Measurements from ENCODE around the gene FAAH. TPM values are rescaled to one million over a fixed set of nuclear protein-coding genes. Genes with fewer than 3 reads are reported as not detected.
"Not testable (repeated sequence)": the region's sequence is repeated elsewhere in the genome, so short reads cannot be mapped to it uniquely, and the experiment has no call there.

FAAH gene
- total RNA-seq, 1 experiment from 2014 or later, result 25.9 TPM

DNA sequence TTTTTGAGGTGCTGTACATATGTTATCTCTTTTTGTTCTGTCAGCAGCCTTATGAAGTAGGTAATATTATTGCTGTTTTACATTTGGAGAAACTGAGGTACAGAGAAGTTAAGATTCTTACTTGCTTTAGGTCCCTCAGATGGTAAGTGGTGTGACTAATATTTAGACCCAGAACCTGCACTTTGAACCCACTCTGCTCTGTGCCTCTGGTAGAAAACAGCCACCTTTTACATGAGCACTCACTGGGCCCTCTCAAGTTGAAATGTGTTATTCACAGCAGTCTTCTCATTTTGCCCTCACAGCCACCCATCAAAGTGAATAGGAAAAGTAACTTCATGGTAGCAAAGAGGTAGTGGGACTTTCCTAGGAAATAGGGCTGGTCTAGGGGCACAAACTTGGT lies 48.8 kb upstream of the FAAH start:
- CTCF ChIA-PET, result no interaction called here
- no peak overlapping the region for H3K4me3 ChIP-seq (ENCODE audit: low read depth in 2 of 2, low read length in 2 of 2)
- H3K27ac ChIP-seq (ENCODE audit: low read length), result no peak overlapping the region
- DNase-seq (ENCODE audit: low read depth, low spot score) (no peak), ATAC-seq (no peak)
- H3K36me3 ChIP-seq (ENCODE audit: control insufficient read depth, insufficient read depth, low read length), result no peaks in the 10 kb centered on the region; the same call in none of the 2 replicates
- TF ChIP-seq SIN3A (IDR thresholded peaks at IDR 0.05; ENCODE audit: borderline replicate concordance, insufficient read depth, low read depth, low read length) (no peak), POLR2AphosphoS5 (IDR thresholded peaks at IDR 0.05; ENCODE audit: low read depth, low read length) (no peak), TCF7L2 (IDR thresholded peaks at IDR 0.05; ENCODE audit: low read depth, low read length) (no peak)
- TF ChIP-seq, protein P1, sequence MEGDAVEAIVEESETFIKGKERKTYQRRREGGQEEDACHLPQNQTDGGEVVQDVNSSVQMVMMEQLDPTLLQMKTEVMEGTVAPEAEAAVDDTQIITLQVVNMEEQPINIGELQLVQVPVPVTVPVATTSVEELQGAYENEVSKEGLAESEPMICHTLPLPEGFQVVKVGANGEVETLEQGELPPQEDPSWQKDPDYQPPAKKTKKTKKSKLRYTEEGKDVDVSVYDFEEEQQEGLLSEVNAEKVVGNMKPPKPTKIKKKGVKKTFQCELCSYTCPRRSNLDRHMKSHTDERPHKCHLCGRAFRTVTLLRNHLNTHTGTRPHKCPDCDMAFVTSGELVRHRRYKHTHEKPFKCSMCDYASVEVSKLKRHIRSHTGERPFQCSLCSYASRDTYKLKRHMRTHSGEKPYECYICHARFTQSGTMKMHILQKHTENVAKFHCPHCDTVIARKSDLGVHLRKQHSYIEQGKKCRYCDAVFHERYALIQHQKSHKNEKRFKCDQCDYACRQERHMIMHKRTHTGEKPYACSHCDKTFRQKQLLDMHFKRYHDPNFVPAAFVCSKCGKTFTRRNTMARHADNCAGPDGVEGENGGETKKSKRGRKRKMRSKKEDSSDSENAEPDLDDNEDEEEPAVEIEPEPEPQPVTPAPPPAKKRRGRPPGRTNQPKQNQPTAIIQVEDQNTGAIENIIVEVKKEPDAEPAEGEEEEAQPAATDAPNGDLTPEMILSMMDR (IDR thresholded peaks at IDR 0.05), result no peak
- TF ChIP-seq, protein P2, sequence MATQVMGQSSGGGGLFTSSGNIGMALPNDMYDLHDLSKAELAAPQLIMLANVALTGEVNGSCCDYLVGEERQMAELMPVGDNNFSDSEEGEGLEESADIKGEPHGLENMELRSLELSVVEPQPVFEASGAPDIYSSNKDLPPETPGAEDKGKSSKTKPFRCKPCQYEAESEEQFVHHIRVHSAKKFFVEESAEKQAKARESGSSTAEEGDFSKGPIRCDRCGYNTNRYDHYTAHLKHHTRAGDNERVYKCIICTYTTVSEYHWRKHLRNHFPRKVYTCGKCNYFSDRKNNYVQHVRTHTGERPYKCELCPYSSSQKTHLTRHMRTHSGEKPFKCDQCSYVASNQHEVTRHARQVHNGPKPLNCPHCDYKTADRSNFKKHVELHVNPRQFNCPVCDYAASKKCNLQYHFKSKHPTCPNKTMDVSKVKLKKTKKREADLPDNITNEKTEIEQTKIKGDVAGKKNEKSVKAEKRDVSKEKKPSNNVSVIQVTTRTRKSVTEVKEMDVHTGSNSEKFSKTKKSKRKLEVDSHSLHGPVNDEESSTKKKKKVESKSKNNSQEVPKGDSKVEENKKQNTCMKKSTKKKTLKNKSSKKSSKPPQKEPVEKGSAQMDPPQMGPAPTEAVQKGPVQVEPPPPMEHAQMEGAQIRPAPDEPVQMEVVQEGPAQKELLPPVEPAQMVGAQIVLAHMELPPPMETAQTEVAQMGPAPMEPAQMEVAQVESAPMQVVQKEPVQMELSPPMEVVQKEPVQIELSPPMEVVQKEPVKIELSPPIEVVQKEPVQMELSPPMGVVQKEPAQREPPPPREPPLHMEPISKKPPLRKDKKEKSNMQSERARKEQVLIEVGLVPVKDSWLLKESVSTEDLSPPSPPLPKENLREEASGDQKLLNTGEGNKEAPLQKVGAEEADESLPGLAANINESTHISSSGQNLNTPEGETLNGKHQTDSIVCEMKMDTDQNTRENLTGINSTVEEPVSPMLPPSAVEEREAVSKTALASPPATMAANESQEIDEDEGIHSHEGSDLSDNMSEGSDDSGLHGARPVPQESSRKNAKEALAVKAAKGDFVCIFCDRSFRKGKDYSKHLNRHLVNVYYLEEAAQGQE (IDR thresholded peaks at IDR 0.05; ENCODE audit: insufficient read depth in 1 of 2, low read depth in 2 of 2, low read length in 1 of 2), result no peak
- in situ Hi-C loops (cut with HindIII; ENCODE audit: low pct_unique_long_range_greater_than_20kb, low sequenced_read_pairs), result no loop called here
- H3K27me3 ChIP-seq (ENCODE audit: control insufficient read depth, insufficient read depth, low read length), result no peaks in the 10 kb centered on the region
- intact Hi-C loops (cut with micrococcal nuclease; ENCODE audit: unreplicated experiment), result no loop called here
- no peaks in the 10 kb centered on the region for H3K9me3 ChIP-seq (ENCODE audit: control insufficient read depth, insufficient read depth, low read depth, low read length)
- POLR2A ChIA-PET, result no interaction called here
- H3K4me1 ChIP-seq (ENCODE audit: control insufficient read depth, insufficient read depth, low read length), result no peaks in the 10 kb centered on the region
- TSS peak; percentile 19 for BruUV-seq (replicated peaks)

DNA sequence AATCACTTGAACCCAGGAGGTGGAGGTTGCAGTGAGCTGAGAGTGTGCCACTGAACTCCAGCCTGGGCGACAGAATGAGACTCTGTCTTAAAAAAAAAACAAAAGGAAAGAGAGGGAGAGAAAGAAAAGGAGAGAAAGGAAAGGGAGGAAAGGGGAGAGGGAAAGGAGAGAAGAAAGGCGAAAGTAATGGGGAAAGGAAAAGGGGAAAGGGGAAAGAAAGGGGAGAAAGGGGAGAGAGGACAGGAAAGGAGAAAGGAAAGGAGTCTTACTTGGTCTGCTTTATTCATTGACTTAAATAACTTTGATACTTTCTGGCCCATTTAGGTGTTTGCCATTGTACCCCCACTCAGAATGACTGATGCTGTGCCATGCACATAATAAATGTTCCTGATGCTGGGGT lies 41.8 kb upstream of the FAAH start:
- no peak for DNase-seq (ENCODE audit: low read depth, low spot score)

DNA sequence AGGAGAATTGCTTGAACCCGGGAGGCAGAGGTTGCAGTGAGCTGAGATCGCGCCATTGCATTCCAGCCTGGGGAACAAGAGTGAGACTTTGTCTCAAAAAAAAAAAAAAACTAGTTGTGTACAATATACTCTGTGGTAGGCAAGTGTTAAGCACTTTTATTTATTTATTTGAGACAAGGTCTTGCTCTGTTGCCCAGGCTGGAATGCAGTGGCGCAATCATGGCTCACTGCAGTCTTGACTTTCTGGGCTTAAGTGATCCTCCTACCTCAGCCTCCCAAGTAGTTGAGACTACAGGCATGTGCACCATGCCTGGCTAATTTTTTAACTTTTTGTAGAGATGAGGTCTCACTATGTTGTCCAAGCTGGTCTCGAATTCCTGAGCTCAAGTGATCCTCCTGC lies 38.2 kb upstream of the FAAH start:
- in situ Hi-C loops (cut with HindIII; ENCODE audit: low pct_unique_long_range_greater_than_20kb, low sequenced_read_pairs), result not testable (repeated sequence)

More for the DNA sequence above, 41.8 kb upstream of the FAAH start:
- POLR2A ChIA-PET, result no interaction called here
- Histone ChIP-seq H3K36me3 (ENCODE audit: control insufficient read depth, insufficient read depth, low read length) (peaks cover 3% of the 10 kb centered on the region), H3K4me1 (ENCODE audit: control insufficient read depth, insufficient read depth, low read length) (no peaks in the 10 kb centered on the region), H3K27me3 (ENCODE audit: control insufficient read depth, insufficient read depth, low read length) (no peaks in the 10 kb centered on the region), H3K27ac (ENCODE audit: low read length) (no peak overlapping the region), H3K4me3 (ENCODE audit: low read depth in 2 of 2, low read length in 2 of 2) (no peak overlapping the region), H3K9me3 (ENCODE audit: control insufficient read depth, insufficient read depth, low read depth, low read length) (no peaks in the 10 kb centered on the region)
- intact Hi-C loops (cut with micrococcal nuclease; ENCODE audit: unreplicated experiment), result no loop called here
- CTCF ChIA-PET, result no interaction called here
- BruUV-seq (replicated peaks), result no TSS peak
- TF ChIP-seq TCF7L2 (IDR thresholded peaks at IDR 0.05; ENCODE audit: low read depth, low read length), result no peak
- TF ChIP-seq, protein P1 (IDR thresholded peaks at IDR 0.05), result no peak
- TF ChIP-seq, protein P2 (IDR thresholded peaks at IDR 0.05; ENCODE audit: insufficient read depth in 1 of 2, low read depth in 2 of 2, low read length in 1 of 2), result no peak
- TF ChIP-seq POLR2AphosphoS5 (IDR thresholded peaks at IDR 0.05; ENCODE audit: low read depth, low read length), result no peak
- TF ChIP-seq SIN3A (IDR thresholded peaks at IDR 0.05; ENCODE audit: borderline replicate concordance, insufficient read depth, low read depth, low read length), result no peak
- no peak for ATAC-seq
- in situ Hi-C loops (cut with HindIII; ENCODE audit: low pct_unique_long_range_greater_than_20kb, low sequenced_read_pairs), result no loop called here

More for the DNA sequence above, 38.2 kb upstream of the FAAH start:
- H3K9me3 ChIP-seq (ENCODE audit: control insufficient read depth, insufficient read depth, low read depth, low read length); intact Hi-C loops (cut with micrococcal nuclease; ENCODE audit: unreplicated experiment); H3K4me1 ChIP-seq (ENCODE audit: control insufficient read depth, insufficient read depth, low read length); BruUV-seq (replicated peaks); H3K4me3 ChIP-seq (ENCODE audit: low read depth in 2 of 2, low read length in 2 of 2); DNase-seq (ENCODE audit: low read depth, low spot score); H3K27me3 ChIP-seq (ENCODE audit: control insufficient read depth, insufficient read depth, low read length); H3K36me3 ChIP-seq (ENCODE audit: control insufficient read depth, insufficient read depth, low read length); ATAC-seq; POLR2A ChIA-PET; H3K27ac ChIP-seq (ENCODE audit: low read length); CTCF ChIA-PET: not testable (repeated sequence)

All from Panc1 (cell line).